Measurements from ENCODE around the gene DNAH6.
"Not testable (repeated sequence)": the region's sequence is repeated elsewhere in the genome, so short reads cannot be mapped to it uniquely, and the experiment has no call there.

The DNAH6 gene, protein sequence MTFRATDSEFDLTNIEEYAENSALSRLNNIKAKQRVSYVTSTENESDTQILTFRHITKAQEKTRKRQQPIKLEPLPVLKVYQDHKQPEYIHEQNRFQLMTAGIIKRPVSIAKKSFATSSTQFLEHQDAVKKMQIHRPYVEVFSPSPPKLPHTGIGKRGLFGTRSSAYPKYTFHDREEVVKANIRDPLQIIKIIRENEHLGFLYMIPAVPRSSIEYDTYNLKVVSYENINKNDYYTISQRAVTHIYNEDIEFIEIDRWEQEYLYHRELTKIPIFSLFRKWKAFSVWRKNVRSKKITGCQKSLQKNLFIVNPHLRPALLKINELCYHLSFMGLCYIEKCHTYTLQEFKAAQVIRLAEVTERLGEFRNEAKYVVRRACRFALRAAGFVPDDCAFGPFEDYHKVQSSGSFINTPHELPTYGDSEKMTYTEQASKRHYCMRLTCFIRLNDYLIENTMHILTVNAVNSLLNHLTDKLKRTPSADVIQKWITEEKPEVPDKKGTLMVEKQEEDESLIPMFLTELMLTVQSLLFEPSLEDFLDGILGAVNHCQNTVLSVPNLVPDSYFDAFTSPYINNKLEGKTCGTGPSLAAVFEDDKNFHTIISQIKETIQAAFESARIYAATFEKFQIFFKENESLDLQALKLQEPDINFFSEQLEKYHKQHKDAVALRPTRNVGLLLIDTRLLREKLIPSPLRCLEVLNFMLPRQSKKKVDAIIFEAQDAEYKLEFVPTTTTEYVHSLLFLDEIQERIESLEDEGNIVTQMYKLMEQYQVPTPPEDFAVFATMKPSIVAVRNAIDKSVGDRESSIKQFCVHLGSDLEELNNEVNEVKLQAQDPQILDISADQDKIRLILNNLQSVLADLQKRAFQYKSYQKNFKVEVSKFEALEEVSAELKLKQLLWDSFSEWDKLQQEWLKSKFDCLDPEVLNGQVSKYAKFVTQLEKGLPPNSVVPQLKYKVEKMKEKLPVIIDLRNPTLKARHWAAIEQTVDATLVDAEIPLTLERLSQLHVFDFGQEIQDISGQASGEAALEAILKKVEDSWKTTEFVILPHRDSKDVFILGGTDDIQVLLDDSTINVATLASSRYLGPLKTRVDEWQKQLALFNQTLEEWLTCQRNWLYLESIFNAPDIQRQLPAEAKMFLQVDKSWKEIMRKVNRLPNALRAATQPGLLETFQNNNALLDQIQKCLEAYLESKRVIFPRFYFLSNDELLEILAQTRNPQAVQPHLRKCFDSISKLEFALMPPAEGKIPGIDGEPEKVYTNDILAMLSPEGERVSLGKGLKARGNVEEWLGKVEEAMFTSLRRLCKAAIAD (N-terminal part only)

DNA sequence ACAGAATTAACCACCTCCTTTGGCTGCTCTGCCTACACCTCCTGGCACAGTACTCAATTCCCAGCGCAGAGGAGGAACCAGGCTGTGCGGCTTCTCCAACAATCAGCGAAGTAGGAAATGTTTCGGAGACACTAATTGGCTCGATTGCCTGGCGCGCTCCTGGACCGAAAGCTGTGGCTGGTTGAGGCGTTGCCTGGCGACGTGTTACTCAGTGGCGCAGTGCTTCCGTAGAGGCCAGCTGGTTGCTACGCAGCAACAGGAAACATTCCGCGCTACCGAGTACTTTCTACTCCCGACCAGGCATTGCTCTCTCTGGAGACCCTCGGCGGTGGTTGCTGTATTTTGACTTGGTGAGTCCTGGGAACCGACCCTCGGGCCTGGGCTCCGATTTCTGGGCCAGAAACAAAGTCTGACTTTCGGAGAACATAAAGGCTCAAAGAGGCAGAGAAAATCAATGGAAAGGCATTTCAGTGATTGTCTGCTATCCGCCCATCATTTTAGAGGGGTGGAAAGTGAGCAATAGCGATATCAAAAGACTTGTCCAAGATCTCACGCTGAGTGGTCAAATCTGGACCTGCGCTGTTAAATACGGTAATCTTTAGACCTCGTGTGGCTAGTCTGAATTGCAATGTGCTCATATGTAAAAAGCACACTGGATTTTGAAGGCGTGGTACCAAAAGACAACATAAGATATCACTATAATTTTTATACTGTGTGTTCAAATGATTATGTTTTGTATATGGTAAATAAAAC lies at the start of gene DNAH6:
TSS of gene DNAH6 (plus strand) at position 265 of the 753 bp plus-strand sequence. CDS start 1,329 bp downstream, outside the sequence.
- peak; percentile 91 for DNase-seq (ENCODE audit: low read depth, low spot score)

DNA sequence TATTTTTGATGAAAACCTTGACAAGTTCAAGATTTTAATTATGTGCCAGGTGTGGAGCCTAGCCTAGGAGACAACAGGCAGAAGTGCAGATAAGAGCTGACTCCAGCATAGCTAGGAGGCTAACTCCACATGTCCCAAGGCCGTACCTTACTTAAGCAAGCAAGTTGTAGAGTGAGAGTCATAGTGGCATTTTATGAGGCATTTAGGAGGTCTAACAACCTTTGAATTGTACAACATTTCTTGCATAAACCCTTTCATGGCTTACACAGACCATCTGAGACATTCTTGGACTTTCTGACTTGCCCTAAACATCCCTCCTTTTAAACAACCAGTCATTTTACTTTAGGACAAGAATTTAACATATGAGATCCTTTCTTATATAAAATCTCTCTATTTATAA lies 48.9 kb upstream of the DNAH6 start:
- no peak for DNase-seq (ENCODE audit: low read depth, low spot score)

DNA sequence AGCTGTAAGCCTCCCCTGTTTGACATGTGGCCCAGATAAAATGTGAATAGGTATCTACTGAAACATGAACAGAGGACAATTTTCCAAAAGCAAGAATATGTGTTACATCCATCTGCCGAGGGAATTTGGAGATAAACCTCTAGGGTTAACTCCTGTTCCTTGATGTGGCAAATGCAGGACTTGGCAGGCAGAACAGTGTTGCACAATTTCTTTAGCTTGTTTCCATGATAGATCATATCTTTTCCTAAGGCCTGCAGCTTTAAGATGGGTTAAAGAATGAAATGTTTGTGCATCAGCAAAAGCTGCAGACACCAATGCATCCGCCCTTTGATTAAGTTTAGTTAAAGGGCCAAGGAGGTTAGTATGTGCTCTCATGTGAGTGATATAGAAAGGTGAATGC lies 43.9 kb upstream of the DNAH6 start:
- DNase-seq (ENCODE audit: low read depth, low spot score) = not testable (repeated sequence)

DNA sequence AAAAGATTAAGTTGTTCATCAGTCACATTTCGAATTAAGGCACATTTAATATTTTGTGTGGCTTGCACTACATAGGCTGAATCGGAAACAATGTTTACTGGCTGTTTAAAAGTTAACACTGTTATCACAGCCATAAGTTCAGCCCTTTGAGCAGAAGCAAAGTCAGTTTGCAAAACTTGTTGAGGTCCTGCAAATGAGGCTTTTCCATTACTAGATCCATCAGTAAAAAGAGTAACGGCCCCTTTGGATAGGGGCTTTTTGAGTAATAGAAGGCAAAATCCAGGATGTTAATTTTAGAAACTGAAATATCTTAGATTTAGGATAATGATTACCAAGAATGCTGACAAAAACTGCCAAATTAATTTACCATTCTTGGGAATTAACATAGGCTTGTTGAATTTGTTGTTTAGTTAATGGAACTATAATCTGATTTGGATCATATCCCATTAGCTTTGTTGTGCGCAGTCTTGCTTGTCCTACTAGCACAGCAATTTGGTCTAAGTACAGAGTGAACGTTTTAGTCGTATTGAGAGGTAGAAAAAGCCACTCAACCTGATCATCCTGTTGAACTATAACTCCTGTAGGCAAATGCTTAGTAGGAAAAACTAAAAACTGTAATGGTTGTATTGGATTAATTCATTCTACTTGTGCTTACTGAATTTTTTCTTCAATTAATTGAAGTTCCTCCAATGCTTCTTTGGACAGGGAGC lies 43.3 kb upstream of the DNAH6 start:
- DNase-seq (ENCODE audit: low read depth, low spot score) = no peak

DNA sequence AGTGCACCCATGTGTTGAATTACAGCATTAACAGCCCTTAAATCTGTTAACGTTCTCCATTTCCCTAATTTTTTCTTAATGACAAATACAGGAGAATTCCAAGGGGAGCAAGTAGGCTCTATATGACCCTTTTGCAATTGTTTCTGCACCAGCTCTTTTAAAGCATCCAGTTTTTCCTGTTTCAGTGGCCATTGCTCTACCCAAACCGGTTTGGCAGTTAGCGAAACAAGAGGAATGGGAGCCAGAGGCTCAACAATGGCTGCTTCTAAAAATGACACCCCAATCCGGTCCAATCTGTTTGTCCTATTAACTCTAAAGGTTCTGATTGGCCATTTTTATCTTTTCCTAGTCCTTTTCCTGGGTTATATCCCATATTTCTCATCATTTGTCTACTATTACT lies 42.1 kb upstream of the DNAH6 start:
- DNase-seq (ENCODE audit: low read depth, low spot score) = no peak

DNA sequence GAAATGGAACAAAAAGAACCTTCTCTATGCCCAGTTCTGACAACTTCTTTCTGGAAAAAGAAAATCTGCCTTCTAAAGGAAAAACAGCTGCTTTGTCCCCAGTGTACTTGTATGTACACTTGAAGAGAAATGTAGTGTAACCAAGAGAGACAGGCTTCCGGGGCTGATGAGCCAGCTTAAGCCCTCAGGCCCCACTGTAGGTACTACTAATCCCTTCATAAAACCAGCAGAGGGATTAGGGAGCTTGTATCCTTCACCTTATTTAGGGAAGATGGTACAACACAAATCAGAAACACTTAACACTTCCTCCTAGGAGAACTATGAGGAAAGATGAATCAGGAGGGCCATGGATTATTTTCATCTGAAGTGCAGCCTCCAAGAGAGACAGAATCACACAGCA lies 38.4 kb upstream of the DNAH6 start:
- no peak for DNase-seq (ENCODE audit: low read depth, low spot score)

DNA sequence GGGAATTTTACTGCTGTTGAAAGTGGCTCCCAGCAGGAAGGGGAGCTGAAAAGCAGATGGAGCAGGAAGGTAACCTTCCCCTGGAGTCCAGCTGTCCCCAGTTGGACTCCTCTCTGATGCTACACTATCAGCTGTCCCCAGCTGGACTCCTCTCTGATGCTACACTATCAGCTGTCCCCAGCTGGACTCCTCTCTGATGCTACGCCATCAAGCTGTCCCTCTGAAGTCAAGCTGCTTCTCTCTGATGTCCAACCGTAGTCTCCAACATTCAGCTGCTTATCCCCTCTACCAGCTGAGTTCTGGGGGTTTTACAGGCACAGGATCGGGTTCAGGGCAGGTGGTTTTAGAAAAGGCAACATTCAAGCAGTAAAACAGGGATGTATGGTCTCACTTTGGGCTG lies 37.4 kb upstream of the DNAH6 start:
- no peak for DNase-seq (ENCODE audit: low read depth, low spot score)

DNA sequence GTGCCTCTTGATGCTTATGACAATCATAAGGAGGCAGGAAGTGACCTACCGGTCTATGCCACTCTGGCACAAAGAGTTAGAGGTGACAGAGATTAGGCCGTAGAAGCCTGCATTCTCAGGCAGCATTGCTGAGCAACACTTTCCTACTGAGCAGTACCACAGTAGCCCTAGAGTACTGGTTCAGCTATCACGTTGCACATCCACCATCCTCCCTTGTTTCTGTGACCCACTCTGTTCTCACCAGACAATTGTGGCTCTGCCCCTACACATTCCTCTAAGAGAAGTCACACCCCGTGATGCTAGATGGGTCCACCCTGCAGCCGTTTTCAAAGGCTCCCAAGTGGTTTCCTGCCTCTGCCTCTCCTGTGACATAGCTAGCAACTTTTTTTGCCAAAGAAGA lies 34.6 kb upstream of the DNAH6 start:
- DNase-seq (ENCODE audit: low read depth, low spot score) = no peak

DNA sequence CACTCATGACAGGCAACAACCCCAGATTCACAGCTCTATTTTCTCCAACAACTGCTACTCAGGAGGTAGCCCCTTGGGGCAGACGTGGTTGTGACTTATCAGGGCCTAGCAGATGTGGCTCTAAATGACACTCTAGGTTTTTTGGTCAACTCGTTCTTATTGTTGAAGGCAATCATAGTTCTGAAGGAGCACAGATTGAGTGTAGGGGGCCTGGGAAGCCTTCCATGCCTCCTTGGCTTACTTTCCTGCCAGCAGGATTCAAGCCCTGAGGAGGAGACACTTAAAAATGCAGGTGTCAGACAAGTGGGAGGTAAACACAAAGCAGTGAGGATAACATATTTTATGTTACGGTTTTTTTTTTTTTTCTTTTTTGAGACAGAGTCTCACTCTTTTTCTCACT lies 33.7 kb upstream of the DNAH6 start:
- no peak for DNase-seq (ENCODE audit: low read depth, low spot score)

DNA sequence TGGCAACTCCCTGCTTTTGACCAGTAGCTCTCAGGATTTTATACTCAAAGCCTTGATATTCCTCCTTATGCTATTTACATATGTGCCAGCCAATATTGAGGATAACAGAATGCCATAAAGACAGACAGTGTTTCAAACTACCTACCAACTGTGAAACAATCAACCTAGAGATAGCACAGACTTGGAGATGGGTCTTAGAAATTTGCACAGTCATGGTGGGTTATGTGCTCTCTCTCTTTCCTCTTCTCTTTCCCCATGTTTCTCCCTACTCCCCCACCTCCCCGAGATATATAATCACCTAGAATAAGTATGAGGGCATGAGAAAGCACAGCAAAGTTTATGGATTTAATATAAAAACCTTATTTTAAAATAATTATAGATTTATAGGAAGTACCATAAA lies 33.0 kb upstream of the DNAH6 start:
- DNase-seq (ENCODE audit: low read depth, low spot score) = no peak

DNA sequence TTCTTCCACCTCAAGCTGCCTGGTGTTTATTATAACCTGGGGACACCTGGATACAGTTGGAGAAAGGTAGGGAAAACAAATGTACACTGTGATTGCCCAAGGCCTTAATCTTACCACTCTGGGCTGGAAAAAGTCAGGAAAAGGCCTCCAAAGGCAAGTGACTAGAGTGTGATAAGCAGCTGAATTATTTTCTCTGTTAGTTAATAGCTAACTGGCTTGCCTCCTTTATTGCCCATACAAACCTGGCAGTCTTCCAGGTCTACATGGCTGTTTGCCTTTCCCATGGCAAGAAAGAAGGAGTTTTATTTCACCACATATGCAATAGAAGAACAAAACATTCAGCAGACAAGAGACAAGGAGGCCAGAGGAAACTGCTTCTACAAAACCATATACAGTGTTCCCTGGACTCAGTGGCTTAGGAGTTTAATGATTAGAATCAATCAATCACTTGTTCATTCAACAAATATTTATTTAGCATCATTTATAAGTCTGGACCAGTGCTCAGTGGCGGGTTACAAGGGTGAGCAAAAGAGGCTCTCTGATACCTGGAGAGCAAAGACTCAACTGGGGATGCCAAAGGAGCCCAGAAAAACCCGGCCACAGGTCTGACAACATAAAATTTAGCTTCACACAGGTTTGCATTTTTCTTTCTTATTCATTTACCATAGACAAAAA lies 29.7 kb upstream of the DNAH6 start:
- no peak for DNase-seq (ENCODE audit: low read depth, low spot score)

DNA sequence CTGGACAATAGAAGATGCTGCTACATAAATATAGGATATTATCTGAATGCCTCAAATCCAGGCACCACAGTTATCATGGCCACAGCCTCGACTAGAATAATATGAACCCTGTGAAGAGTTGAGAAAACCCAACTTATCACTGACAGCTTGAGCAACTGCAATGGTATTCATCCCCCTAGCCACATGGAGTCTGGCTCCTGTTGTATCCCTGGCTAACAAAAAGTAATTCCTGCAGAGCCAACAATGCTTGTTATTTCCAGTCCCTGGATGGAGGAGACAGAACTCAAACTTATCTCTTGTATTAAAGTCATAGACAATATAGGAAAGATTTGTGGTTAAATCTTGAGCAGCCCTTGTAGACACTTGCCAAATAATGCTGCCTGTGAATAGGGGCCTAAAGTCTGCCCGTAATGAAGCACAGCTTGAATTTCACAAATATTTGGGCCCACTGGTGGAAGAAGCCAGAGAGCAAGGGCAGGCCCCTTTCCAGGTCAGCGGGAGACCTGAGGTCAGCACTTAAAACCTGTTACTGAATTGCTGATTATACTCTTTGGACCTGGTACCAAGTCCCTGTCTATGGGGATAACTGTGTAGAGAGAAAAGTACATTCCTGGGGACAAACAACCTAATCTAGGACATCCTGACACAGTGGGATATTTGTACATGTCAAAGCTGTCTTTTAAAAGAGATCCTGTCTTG lies 28.9 kb upstream of the DNAH6 start:
- DNase-seq (ENCODE audit: low read depth, low spot score) = no peak

DNA sequence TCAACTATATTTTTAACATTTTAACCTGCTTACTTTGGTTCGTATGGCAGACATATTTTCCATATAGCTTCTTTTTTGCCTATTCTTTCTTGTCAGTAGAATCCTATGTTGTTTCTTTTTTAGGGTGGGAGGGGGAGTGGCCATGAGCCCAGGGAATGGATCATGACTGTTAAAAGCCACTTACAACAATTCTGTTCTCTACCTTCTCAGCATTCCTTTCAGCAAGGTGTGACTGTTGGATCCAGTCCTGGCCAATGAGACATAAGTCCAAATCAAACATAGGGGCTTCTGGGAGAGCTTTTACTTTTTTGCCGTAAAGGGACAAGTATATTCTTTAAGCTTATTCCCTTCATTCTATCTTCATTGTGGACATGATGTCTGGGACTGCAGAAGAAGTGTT lies 25.0 kb upstream of the DNAH6 start:
- DNase-seq (ENCODE audit: low read depth, low spot score) = no peak

DNA sequence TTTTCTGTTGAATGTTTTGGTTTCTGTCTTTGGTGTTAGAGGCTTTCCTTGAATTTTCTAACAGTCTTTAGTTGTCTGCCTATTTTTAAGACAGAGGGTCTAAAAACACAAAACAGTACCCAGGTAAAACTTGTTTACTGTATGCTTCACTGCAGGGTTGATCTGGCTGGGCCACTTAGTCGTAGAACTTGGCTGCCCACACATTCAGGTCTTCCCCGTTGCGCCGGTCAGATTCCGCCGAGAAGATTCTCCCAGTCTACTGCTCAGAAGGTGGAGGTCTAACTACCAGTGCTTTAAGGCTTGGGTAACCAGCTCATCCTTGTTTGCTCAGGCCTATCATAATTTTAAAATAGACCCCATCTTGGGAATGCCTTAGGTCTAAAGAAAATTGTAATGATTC lies 24.6 kb upstream of the DNAH6 start:
- no peak for DNase-seq (ENCODE audit: low read depth, low spot score)

DNA sequence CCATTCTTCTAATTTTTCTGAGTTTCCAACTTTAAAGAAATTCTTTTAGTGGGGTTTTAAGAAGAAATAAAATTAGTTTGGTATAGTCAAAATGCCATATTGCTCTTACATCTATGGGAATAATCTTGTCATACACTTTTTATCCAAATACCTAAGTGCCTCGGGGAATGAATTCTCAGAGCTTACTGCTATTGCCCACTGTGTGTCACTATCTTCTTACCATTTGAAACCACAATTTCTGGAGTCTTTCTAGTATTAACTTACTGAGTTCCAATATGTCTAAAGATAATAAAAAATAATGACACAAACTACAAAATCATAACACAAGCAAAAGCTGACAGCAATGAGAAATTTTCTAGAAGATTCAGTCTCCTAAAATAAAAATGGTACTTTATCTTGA lies 23.7 kb upstream of the DNAH6 start:
- DNase-seq (ENCODE audit: low read depth, low spot score) = no peak

DNA sequence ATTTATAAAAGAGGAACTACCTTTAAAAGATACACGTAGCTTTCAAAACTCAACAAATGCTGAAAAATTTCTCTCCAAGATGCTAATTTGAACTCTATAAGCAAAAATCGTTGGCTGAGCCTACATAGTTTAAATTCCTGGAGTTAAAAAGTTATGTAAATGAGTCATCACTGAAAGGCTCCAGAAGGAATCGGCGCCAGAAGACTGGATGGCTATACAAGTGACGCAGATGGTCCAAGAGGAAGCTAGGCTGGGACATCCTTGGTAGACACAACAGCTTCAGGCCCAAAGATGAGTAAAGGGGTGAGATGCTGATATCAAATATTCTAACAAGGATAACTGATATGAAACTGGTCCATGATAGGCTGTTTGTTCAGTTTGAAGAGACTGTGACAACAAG lies 22.8 kb upstream of the DNAH6 start:
- no peak for DNase-seq (ENCODE audit: low read depth, low spot score)

DNA sequence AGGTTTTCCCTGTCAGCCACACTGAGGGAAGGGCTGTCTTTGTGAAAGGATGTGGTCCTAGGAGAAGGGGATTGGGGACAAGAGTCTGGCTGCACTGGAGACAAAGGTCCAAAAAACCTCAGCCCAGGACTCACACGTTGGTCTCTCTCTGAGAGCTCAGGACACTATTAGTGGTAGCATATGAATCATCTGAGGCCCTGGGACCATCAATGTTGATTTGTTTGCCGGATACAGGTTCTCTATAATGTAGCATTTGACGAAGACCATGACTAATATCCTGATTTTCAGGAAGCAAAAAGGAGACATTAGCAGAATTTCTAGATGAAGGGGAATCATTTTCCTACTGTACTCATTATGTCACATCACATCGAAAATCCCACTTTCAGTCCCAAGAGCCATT lies 22.2 kb upstream of the DNAH6 start:
- no peak for DNase-seq (ENCODE audit: low read depth, low spot score)

DNA sequence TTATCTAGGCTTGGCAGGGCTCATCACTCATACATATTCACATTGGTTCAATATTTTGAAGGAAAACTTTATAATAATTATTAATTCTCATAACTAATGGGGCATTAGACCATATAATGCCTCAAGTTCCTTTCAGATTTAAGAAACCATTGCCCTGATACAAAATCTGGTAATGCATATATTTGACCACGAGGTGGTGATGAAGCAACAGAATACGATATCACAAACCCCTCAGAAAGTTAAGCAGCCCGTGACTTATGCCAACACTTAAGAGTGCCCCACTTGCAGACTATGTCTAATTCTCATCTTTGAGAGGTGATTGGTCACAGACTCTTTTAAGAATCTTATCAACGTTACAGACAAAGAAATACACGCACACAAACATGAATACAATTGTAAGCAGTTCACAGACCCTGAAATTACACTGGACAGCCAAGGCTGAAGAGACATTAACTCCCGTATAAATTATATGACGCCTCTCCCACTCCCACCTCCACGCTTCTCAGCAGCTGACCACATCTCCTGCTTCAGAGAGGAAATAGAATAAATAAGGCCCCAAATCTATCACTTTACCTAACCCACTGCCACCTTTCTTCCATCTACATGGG lies 20.7 kb upstream of the DNAH6 start:
- peak; percentile 9 for DNase-seq (ENCODE audit: low read depth, low spot score)

DNA sequence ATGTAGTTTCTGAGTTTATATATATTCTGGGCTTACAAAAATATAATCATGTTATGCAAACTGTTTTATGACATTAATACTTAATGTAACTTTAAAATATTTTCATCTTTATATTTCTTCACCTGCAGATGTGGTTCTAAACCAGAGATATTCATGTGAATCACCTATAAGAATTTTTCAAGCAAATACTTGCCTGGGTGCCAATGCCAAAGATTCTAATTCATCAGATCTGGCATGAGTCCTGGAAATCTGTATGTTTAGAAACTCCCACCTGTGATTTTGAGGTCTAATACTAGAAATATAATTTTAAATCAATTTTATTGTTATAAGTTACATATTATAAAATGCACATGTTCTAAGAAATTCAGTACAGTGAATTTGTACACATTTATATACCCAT lies 19.9 kb upstream of the DNAH6 start:
- DNase-seq (ENCODE audit: low read depth, low spot score) = no peak
